Transverse colon (tissue), 4 donors: Measurements from ENCODE around the gene IL15RA. TPM values are rescaled to one million over a fixed set of nuclear protein-coding genes. Genes with fewer than 3 reads are reported as not detected.
"Not testable (repeated sequence)": the region's sequence is repeated elsewhere in the genome, so short reads cannot be mapped to it uniquely, and the experiment has no call there.

Experiments used
- DNase-seq: peaks from one replicate; pipeline ENCODE4 v3.0.0-alpha.2; 2019
- H3K27ac ChIP-seq, 4 donors: fragments of 200-600 bp; sonication (generic); 2 replicates each; pipeline ENCODE4 v1.5.1; 2016 to 2018; ENCODE audit warnings: inconsistent platforms in 4 of 4
- H3K27me3 ChIP-seq: fragments of 200-600 bp; sonication (generic); 2 replicates; pipeline ENCODE4 v1.5.1; 2017; ENCODE audit warnings: inconsistent platforms
- H3K36me3 ChIP-seq, 4 donors: fragments of 200-600 bp; sonication (generic); 2 replicates each; pipeline ENCODE4 v1.5.1; 2017 to 2019; ENCODE audit warnings: inconsistent platforms in 4 of 4
- H3K4me1 ChIP-seq, 4 donors: fragments of 200-600 bp; sonication (generic); 2 replicates each; pipeline ENCODE4 v1.5.1; 2017 to 2020; ENCODE audit warnings: inconsistent platforms in 4 of 4
- H3K4me3 ChIP-seq, 4 donors: fragments of 200-600 bp; sonication (generic); 1 replicate in 1 of 4; 2 replicates in 3 of 4; pipeline versions ENCODE4 v1.5.1 to v1.6.1; 2017 to 2019; ENCODE audit warnings: inconsistent platforms in 4 of 4
- H3K9me3 ChIP-seq, 2 donors: fragments of 200-600 bp; sonication (generic); 2 replicates each; pipeline ENCODE4 v1.5.1; 2017 to 2019; ENCODE audit warnings: inconsistent platforms in 2 of 2
- CTCF ChIP-seq, 5 experiments: fragments of 200-600 bp in 3 of 5; fragments of 450-650 bp in 2 of 5; sonication (generic) in 3 of 5; IDR thresholded peaks; 1 replicate in 2 of 5; 2 replicates in 3 of 5; pipeline ENCODE4 v1.5.1; 2016 to 2017; ENCODE audit warnings: antibody characterized with exemption in 5 of 5, inconsistent platforms in 3 of 5, mild to moderate bottlenecking in 2 of 5, moderate library complexity in 1 of 5
- EP300 ChIP-seq: sonication (generic); formaldehyde crosslinking; IDR thresholded peaks from one replicate; pipeline ENCODE4 v1.6.1; 2017; ENCODE audit warnings: antibody characterized with exemption, low read depth
- POLR2A ChIP-seq: fragments of 450-650 bp; IDR thresholded peaks from one replicate; pipeline ENCODE4 v1.6.1; 2016; ENCODE audit warnings: antibody characterized with exemption, mild to moderate bottlenecking, moderate library complexity
- POLR2AphosphoS5 ChIP-seq, 3 donors: sonication (generic); formaldehyde crosslinking; IDR thresholded peaks; one replicate each; pipeline ENCODE4 v1.6.1; 2016; ENCODE audit warnings: antibody characterized with exemption in 3 of 3
- WGBS, 2 donors: methylation state at CpG; one replicate each; pipeline ENCODE4 v1.1.5; 2018; ENCODE audit warnings: low coverage in 1 of 2; 5-methylcytosine and 5-hydroxymethylcytosine counted together
- in situ Hi-C, 4 donors: fragments of 200-750 bp; cut with MboI; loops; one replicate each; pipeline versions ENCODE4 v1.15.0 to v1.15.1; 2017; ENCODE audit warnings: low sequenced_read_pairs in 3 of 4, low pct_ligation_motif_present in 1 of 4, low pct_unique_long_range_greater_than_20kb in 1 of 4
- intact Hi-C: fragments of 100-400 bp; cut with DNase I; formaldehyde crosslinking; loops from one replicate; pipeline ENCODE4 v1.15.1; 2023; ENCODE audit warnings: low total_unique reads
- total RNA-seq, 4 donors: library from RNA; depleted of rRNA; stranded (reverse); fragments of >200 nt; gene quantifications; one replicate each; pipeline ENCODE4 v1.1.0, GENCODE V29; 2016

IL15RA gene
- total RNA-seq, 4 donors from 2014 or later = 3.7 to 58.1 (median 24.6) TPM

GRCh38 chr10:5949009-5949759 is 28.2 kb downstream of the IL15RA start:
- in situ Hi-C loops (no loop called here), intact Hi-C loops (no loop called here)
- Histone ChIP-seq H3K36me3 (no peaks in the 10 kb centered on the region), H3K9me3 (no peaks in the 10 kb centered on the region), H3K4me1 (peaks cover 0 to 30% (median 12%) of the 10 kb centered on the region in 4 donors), H3K27ac (no peak overlapping the region), H3K4me3 (no peak overlapping the region), H3K27me3 (no peaks in the 10 kb centered on the region)
- no peak for TF ChIP-seq EP300
- peak in 4 of 5 experiments; percentile 36 to 55 (median 38) for TF ChIP-seq CTCF (IDR thresholded peaks at IDR 0.05)
- WGBS, 2 donors = 62 to 74% methylated on average over 8 to 14 of the region's 14 CpGs
- DNase-seq = peak; percentile 64

DNA sequence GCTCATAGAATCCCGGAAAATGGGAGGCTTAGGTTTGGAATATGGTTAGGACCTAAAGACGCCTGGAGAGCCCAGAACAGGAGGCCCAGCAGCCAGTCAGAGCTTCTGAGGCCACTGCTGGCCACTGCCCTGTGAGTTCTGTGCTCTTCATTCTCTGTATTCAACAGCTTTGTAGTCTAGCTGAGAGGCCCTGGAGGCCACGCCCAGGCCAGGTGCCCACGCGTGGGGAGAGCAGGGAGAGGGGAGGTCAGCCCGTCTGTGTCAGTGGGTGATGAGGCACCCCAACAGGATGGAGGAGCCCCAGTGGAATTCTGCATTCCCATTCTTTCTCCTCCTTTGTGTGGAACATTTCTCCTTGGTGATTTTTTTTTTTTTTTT is 29.1 kb downstream of the IL15RA start:
- in situ Hi-C loops (no loop called here), intact Hi-C loops (no loop called here)
- no peaks in the 10 kb centered on the region for H3K9me3 ChIP-seq
- 77 to 84% methylated on average over 3 to 6 of the region's 6 CpGs for WGBS, 2 donors
- H3K27ac ChIP-seq = no peak overlapping the region
- no peak for TF ChIP-seq POLR2A
- TF ChIP-seq EP300 = no peak
- TF ChIP-seq POLR2AphosphoS5 (IDR thresholded peaks at IDR 0.05) = no peak
- TF ChIP-seq CTCF (IDR thresholded peaks at IDR 0.05) = no peak
- no peaks in the 10 kb centered on the region for H3K36me3 ChIP-seq
- no peaks in the 10 kb centered on the region for H3K27me3 ChIP-seq
- no peak overlapping the region for H3K4me3 ChIP-seq
- peaks cover 4 to 40% (median 21%) of the 10 kb centered on the region in 4 donors for H3K4me1 ChIP-seq
- no peak for DNase-seq

DNA sequence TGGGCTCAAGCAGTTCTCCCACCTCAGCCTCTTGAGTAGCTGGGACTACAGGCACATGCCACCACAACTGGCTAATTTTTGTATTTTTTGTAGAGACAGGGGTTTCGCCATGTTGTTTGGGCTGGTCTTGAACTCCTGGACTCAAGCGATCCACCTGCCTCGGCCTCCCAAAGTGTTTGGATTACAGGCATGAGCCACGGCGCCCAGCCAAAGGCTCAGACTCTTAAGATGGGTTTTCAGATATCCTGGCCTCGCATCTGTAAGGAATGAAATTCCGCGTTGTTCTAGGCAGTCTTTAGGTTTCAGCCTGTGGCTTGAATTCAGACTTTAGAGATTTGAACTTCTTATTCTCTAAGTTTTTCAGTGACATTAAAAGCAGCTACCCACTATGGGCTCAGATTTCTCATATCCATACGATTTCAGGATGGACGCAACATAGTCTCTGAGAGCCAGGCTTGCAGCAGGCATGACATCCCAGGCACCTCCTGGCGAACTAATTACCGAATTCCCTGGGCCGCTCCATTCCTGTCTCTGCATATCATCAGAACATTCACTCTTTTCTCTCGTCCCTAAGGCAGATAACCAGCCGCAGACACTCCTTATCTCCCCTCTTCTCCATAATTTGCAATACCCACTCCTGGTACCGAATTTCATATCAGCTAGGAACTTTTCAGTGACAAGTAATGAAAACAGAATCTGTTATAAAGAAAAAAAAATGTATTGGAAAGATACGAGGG is 29.7 kb downstream of the IL15RA start:
- Histone ChIP-seq H3K4me1 (peaks cover 4 to 42% (median 21%) of the 10 kb centered on the region in 4 donors), H3K9me3 (no peaks in the 10 kb centered on the region), H3K27me3 (no peaks in the 10 kb centered on the region), H3K4me3 (no peak overlapping the region), H3K36me3 (no peaks in the 10 kb centered on the region), H3K27ac (peak overlapping the region in 1 of 4 donors; percentile 86)
- in situ Hi-C loops = no loop called here
- WGBS, 2 donors = 95 to 97% methylated on average over 9 to 17 of the region's 17 CpGs
- no peak for TF ChIP-seq POLR2A
- TF ChIP-seq POLR2AphosphoS5 (IDR thresholded peaks at IDR 0.05) = no peak
- no peak for TF ChIP-seq CTCF (IDR thresholded peaks at IDR 0.05)
- no peak for TF ChIP-seq EP300
- DNase-seq = no peak
- intact Hi-C loops = no loop called here

- Histone ChIP-seq H3K36me3 (no peaks in the 10 kb centered on the region), H3K27me3 (no peaks in the 10 kb centered on the region)
Observed at GRCh38 chr10:5946786-5947185, 30.6 kb downstream of the IL15RA start.

DNA sequence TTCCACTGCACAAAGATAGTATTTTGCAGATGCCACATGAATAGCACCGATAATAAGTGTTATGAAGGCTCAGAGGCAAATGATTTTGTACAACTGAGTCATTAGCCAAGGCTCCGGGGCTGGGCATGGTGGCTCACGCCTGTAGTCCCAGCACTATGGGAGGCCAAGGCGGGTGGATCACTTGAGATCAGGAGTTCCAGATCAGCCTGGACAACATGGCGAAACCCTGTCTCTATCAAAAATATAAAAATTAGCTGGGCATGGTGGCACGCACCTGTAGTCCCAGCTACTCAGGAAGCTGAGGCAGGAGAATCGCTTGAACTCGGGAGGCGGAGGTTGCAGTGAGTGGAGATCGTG is 30.9 kb downstream of the IL15RA start:
- H3K27me3 ChIP-seq, H3K9me3 ChIP-seq, DNase-seq, H3K36me3 ChIP-seq, H3K4me3 ChIP-seq, intact Hi-C loops, in situ Hi-C loops: not testable (repeated sequence)
- peak overlapping the region; percentile 79 to 86 (median 84) for H3K27ac ChIP-seq
- H3K4me1 ChIP-seq = peaks cover 4 to 41% (median 21%) of the 10 kb centered on the region in 4 donors
- WGBS, 2 donors = 95 to 97% methylated on average over 4 to 10 of the region's 10 CpGs

More at GRCh38 chr10:5946786-5947185, 30.6 kb downstream of the IL15RA start:
- intact Hi-C loops = no loop called here
- DNase-seq = no peak
- Histone ChIP-seq H3K9me3 (no peaks in the 10 kb centered on the region), H3K4me3 (no peak overlapping the region), H3K4me1 (peaks cover 4 to 42% (median 21%) of the 10 kb centered on the region in 4 donors), H3K27ac (peak overlapping the region; percentile 79 to 86 (median 84))
- in situ Hi-C loops = no loop called here
- TF ChIP-seq CTCF (IDR thresholded peaks at IDR 0.05) (no peak), EP300 (no peak), POLR2AphosphoS5 (IDR thresholded peaks at IDR 0.05) (no peak), POLR2A (no peak)
- WGBS, 2 donors = 86 to 91% methylated on average over 5 to 8 of the region's 8 CpGs
